NCI-H2081 treated with DMSO at 0.1 percent for 48 hours (cell line): Measurements from ENCODE around the gene MS4A13.
"Not testable (repeated sequence)": the region's sequence is repeated elsewhere in the genome, so short reads cannot be mapped to it uniquely, and the experiment has no call there.

ENCODE experiments used
- DNase-seq: peaks from one replicate; lab custom pipeline; 2025; lab: John Stamatoyannopoulos, UW

The MS4A13 gene

GRCh38 chr11:60530454-60531100, 15.4 kb downstream of the MS4A13 start:
- DNase-seq: no peak

GRCh38 chr11:60532383-60532782, 17.2 kb downstream of the MS4A13 start:
- not testable (repeated sequence) for DNase-seq

DNA sequence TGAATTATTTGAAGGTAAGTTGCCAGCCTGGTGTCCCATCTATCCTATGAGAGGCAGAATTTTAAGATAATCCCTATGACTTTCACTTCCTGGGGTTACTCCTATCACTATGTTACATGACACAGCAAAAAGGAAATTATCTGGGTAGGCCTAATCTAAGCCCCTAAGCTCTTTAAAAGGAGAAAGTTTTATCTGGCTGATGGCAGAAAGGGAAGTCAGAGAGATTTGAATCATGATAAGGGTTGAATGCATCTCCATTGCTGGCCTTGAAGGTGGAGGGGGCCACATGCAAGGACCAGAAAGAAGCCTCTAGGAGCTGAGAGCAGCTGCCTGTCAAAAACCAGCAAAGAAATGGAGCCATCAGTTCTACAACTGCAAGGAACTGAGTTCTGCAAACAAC, 23.4 kb downstream of the MS4A13 start:
- not testable (repeated sequence) for DNase-seq

DNA sequence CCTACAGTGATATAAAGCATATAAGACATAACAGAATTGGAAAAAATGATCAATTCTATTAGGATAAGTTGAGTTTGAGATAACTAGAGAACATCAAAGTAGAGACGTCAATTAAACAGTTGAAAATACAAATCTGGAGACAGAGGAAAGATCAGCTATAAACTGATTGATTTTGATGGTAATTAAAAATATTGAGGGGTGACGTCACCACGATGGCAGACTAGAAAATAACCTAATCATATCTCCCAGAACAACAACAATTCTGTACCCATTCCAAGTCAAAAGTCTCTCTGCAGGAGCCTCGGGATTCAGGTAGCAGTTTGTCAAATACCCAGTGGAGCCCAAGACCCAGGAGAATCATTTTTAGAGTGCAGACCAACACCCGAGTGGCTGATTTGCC, 28.9 kb downstream of the MS4A13 start:
- no peak for DNase-seq

- no peak for DNase-seq
Measured at GRCh38 chr11:60561254-60561653, 46.1 kb downstream of the MS4A13 start.

DNA sequence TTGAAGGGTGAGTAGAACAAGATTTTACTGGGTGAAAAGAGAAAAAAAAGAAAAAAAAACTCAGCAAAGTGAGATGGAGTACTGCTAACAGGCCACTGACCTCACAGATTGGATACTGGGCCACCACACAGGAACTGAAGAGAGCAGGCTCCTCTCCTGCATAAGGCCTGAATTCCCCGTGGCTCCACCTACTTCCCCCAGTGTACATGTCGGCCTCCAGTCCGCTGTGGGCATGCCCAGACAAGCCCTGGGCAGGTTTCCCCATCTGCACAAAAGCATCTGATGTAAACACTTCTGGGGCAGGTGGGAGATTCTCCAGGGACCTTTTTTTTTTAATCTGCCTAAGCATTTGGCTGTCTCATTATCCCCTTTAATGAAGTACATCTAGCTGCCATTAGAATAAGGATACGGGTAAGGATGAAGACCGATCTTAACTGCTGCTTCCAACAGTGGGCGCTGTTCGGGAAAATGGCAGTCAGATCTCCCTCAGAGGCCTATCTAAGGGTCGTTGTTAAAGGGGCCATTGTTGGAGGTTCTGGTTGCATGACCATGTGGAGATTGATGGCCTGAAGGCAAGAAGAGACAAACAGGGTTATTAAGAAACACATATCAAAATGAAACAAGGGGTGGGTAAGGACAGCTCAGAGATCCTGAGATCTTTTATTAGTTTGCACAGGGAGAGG, 48.5 kb downstream of the MS4A13 start:
- DNase-seq: no peak

GRCh38 chr11:60566776-60567175, 51.6 kb downstream of the MS4A13 start:
- no peak for DNase-seq

- DNase-seq: no peak
Measured at GRCh38 chr11:60570970-60571369, 55.8 kb downstream of the MS4A13 start.

DNA sequence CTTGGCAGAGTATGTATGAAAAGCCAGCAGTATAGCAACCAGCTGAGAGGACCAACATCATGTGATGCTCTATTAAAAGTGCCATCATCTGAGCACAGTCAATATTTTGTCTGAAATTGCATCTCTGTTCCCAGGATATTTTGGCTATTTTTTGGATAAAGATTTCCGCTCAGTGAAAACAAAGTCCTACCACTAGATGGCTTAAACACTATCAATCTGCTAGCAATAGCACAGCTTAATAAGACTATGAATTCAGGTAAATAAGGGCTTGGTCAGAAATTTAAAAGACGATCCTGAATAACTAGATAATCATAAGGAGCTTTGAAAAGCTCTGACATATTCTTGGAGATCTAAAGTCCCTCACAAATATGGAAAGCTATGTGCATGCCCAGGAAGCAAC, 74.4 kb downstream of the MS4A13 start:
- DNase-seq: no peak
